ENCODE results near the gene HS6ST3.

- TF ChIP-seq SIN3A (IDR thresholded peaks at IDR 0.05; ENCODE audit: borderline replicate concordance in 2 of 2, control insufficient read depth in 1 of 2, low read depth in 2 of 2, low read length in 2 of 2): no peak
- TF ChIP-seq USF1 (CRISPR knock-in tag; IDR thresholded peaks at IDR 0.05): no peak
- no peak for TF ChIP-seq HOMEZ (CRISPR knock-in tag; IDR thresholded peaks at IDR 0.05)
Observed at GRCh38 chr13:96768524-96768923, 678.6 kb downstream of the HS6ST3 start.
